BLaER1 treated with 17β-estradiol and CSF1 and Interleukin-3, amounts not matched to agents 10 nM and 100 nM (cell line): ENCODE results near the gene FANCI.
"Not testable (repeated sequence)": the region's sequence is repeated elsewhere in the genome, so short reads cannot be mapped to it uniquely, and the experiment has no call there.

ENCODE experiments used
- H3K27ac ChIP-seq, 11 experiments: shearing (Covaris generic); formaldehyde crosslinking; 2 replicates each; pipeline ENCODE4 v1.8.1; 2022
- H3K27me3 ChIP-seq, 11 experiments: shearing (Covaris generic); formaldehyde crosslinking; 2 replicates each; pipeline ENCODE4 v1.8.1; 2022
- H3K36me3 ChIP-seq, 11 experiments: shearing (Covaris generic); formaldehyde crosslinking; 2 replicates each; pipeline ENCODE4 v1.8.1; 2022
- H3K4me1 ChIP-seq, 10 experiments: shearing (Covaris generic); formaldehyde crosslinking; 2 replicates each; pipeline ENCODE4 v1.8.1; 2022
- H3K4me2 ChIP-seq, 11 experiments: shearing (Covaris generic); formaldehyde crosslinking; 2 replicates each; pipeline ENCODE4 v1.8.1; 2022
- H3K4me3 ChIP-seq, 10 experiments: shearing (Covaris generic); formaldehyde crosslinking; 2 replicates each; pipeline ENCODE4 v1.8.1; 2022
- H3K9ac ChIP-seq, 11 experiments: shearing (Covaris generic); formaldehyde crosslinking; 2 replicates each; pipeline ENCODE4 v1.8.1; 2022
- H3K9me3 ChIP-seq, 11 experiments: shearing (Covaris generic); formaldehyde crosslinking; replicated peaks in 1 of 11; 2 replicates each; pipeline ENCODE4 v1.8.1; 2022
- H4K20me1 ChIP-seq, 11 experiments: shearing (Covaris generic); formaldehyde crosslinking; 2 replicates each; pipeline ENCODE4 v1.8.1; 2022
- Cebpa-rat ChIP-seq, 11 experiments: shearing (Covaris generic); IDR thresholded peaks; 2 replicates each; pipeline ENCODE4 v1.8.1; 2022

FANCI gene

GRCh38 chr15:89239883-89240810, 3.6 kb upstream of the FANCI start:
- not testable (repeated sequence) for H3K36me3 ChIP-seq, H3K4me2 ChIP-seq, H4K20me1 ChIP-seq, H3K9ac ChIP-seq, H3K4me3 ChIP-seq, H3K27me3 ChIP-seq, H3K27ac ChIP-seq
- H3K9me3 ChIP-seq: peaks cover 0 to 20% (median 12%) of the 10 kb centered on the region in 11 experiments; a peak in 15 of 22 replicates
- H3K4me1 ChIP-seq: peaks cover 7 to 16% (median 14%) of the 10 kb centered on the region in 10 experiments
- peak in 1 of 11 experiments; percentile 30; a peak in 1 of 22 replicates for TF ChIP-seq Cebpa-rat (IDR thresholded peaks at IDR 0.05)

GRCh38 chr15:89243046-89243690, 611 bp upstream of the FANCI start:
- peak in 8 of 11 experiments; percentile 42 to 91 (median 64); a peak in 13 of 22 replicates for TF ChIP-seq Cebpa-rat (IDR thresholded peaks at IDR 0.05)
- no peaks in the 10 kb centered on the region for H3K27me3 ChIP-seq
- H3K36me3 ChIP-seq: peaks cover under 1 to 26% (median 16%) of the 10 kb centered on the region in 11 experiments; a peak in 21 of 22 replicates
- peak overlapping the region; percentile 69 to 94 (median 90) for H3K4me2 ChIP-seq
- peaks cover 0 to 8% (median 0%) of the 10 kb centered on the region in 11 experiments; a peak in 1 of 22 replicates for H4K20me1 ChIP-seq
- peaks cover 21 to 36% (median 31%) of the 10 kb centered on the region in 10 experiments for H3K4me1 ChIP-seq
- peaks cover 0 to 20% (median 12%) of the 10 kb centered on the region in 11 experiments; a peak in 15 of 22 replicates for H3K9me3 ChIP-seq
- peak overlapping the region; percentile 74 to 89 (median 80) for H3K4me3 ChIP-seq
- H3K9ac ChIP-seq: peak overlapping the region; percentile 74 to 88 (median 83)
- peak overlapping the region; percentile 17 to 85 (median 81); a peak in 20 of 22 replicates for H3K27ac ChIP-seq

- Histone ChIP-seq H3K4me3 (peak overlapping the region; percentile 74 to 89 (median 80)), H4K20me1 (peaks cover 0 to 8% (median 0%) of the 10 kb centered on the region in 11 experiments; a peak in 1 of 22 replicates), H3K27ac (peak overlapping the region in 9 of 11 experiments; percentile 67 to 85 (median 82); a peak in 18 of 22 replicates), H3K9ac (peak overlapping the region; percentile 74 to 88 (median 83)), H3K4me2 (peak overlapping the region; percentile 69 to 94 (median 90)), H3K4me1 (peaks cover 21 to 36% (median 31%) of the 10 kb centered on the region in 10 experiments), H3K9me3 (peaks cover 4 to 19% (median 14%) of the 10 kb centered on the region in 11 experiments; a peak in 20 of 22 replicates), H3K27me3 (no peaks in the 10 kb centered on the region), H3K36me3 (peaks cover 8 to 40% (median 30%) of the 10 kb centered on the region in 11 experiments; a peak in 21 of 22 replicates)
- no peak for TF ChIP-seq Cebpa-rat (IDR thresholded peaks at IDR 0.05)
Measured at GRCh38 chr15:89244574-89244903, 760 bp downstream of the FANCI start.

DNA sequence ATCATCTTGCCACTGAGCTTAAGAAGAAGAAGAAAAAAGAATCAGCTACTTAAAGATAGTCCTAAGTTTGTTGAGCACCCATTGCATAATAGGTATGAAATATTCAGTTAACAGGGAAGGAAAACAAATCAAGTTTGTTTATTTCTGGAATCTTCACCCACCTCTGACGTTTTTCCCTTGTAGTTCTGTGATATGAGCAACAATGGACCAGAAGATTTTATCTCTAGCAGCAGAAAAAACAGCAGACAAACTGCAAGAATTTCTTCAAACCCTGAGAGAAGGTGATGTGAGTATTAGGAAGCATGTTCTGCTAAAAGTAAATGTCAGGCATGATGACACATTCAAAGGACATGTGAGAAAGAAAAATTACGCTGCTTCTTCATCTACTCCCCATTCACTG, 3.7 kb downstream of the FANCI start:
- Histone ChIP-seq H3K4me1 (peaks cover 21 to 36% (median 31%) of the 10 kb centered on the region in 10 experiments), H3K27ac (no peak overlapping the region), H3K36me3 (peaks cover 8 to 64% (median 53%) of the 10 kb centered on the region in 11 experiments; a peak in 21 of 22 replicates), H3K9me3 (peaks cover 0 to 17% (median 5%) of the 10 kb centered on the region in 11 experiments; a peak in 13 of 22 replicates), H3K4me3 (no peak overlapping the region), H3K4me2 (no peak overlapping the region), H3K27me3 (no peaks in the 10 kb centered on the region), H3K9ac (no peak overlapping the region), H4K20me1 (peaks cover 0 to 8% (median 0%) of the 10 kb centered on the region in 11 experiments; a peak in 1 of 22 replicates)
- no peak for TF ChIP-seq Cebpa-rat (IDR thresholded peaks at IDR 0.05)

DNA sequence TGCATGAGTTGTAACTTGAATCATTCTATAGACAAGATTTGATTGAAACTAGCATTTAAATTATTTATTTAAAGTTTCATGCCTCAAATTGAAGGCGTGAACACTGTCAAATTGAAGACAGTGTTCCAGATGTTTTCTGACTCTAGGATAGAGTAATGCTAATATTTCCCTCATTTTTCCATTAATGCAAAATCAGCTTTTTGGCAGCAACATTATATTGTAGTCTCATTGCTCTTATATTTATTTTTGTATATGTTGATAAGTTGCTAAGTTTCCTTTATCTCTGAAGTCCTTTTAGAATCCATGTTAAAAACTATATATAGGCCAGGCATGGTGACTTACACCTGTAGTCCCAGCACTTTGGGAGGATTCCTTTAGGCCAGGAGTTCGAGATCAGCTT, 4.8 kb downstream of the FANCI start:
- H3K9me3 ChIP-seq: peaks cover 0 to 17% (median 5%) of the 10 kb centered on the region in 11 experiments; a peak in 13 of 22 replicates
- H3K27me3 ChIP-seq: no peaks in the 10 kb centered on the region
- H3K4me1 ChIP-seq: peaks cover 20 to 29% (median 23%) of the 10 kb centered on the region in 10 experiments
- no peak overlapping the region for H3K27ac ChIP-seq
- H3K4me3 ChIP-seq: no peak overlapping the region
- H3K9ac ChIP-seq: no peak overlapping the region
- TF ChIP-seq Cebpa-rat (IDR thresholded peaks at IDR 0.05): no peak
- no peak overlapping the region for H3K4me2 ChIP-seq
- peaks cover 8 to 76% (median 63%) of the 10 kb centered on the region in 11 experiments; a peak in 21 of 22 replicates for H3K36me3 ChIP-seq
- peaks cover 0 to 8% (median 0%) of the 10 kb centered on the region in 11 experiments; a peak in 1 of 22 replicates for H4K20me1 ChIP-seq

DNA sequence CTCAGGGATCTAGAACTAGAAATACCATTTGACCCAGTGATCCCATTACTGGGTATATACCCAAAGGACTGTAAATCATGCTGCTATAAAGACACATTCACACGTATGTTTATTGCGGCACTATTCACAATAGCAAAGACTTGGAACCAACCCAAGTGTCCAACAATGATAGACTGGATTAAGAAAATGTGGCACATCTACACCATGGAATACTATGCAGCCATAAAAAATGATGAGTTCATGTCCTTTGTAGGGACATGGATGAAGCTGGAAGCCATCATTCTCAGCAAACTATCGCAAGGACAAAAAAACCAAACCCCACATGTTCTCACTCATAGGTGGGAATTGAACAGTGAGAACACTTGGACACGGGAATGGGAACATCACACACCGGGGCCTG, 6.4 kb downstream of the FANCI start:
- not testable (repeated sequence) for H3K9ac ChIP-seq, H3K27me3 ChIP-seq, H3K4me2 ChIP-seq, H4K20me1 ChIP-seq, H3K27ac ChIP-seq, H3K4me3 ChIP-seq
- peaks cover 0 to 17% (median 5%) of the 10 kb centered on the region in 11 experiments; a peak in 14 of 22 replicates for H3K9me3 ChIP-seq
- peaks cover 16 to 91% (median 78%) of the 10 kb centered on the region in 11 experiments for H3K36me3 ChIP-seq
- H3K4me1 ChIP-seq: peaks cover 14 to 22% (median 16%) of the 10 kb centered on the region in 10 experiments

DNA sequence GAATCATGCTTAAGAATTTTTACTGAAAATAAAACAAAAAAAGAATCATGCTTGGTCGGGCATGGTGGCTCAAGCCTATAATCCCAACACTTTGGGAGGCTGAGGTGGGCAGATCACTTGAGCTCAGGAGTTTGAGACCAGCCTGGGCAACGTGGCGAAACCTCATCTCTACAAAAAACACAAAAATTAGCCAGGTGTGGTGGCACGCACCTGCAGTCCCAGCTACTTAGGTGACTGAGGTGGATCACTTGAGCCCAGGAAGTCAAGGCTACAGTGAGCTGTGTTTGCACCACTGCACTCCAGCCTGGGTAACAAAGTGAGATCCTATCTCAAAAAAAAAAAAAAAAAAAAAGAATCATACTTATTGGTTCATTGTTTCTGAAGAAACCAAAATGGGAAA, 33.5 kb downstream of the FANCI start:
- H3K4me2 ChIP-seq, H3K4me3 ChIP-seq, H3K27ac ChIP-seq, H4K20me1 ChIP-seq, H3K27me3 ChIP-seq, H3K9ac ChIP-seq, H3K4me1 ChIP-seq, H3K9me3 ChIP-seq: not testable (repeated sequence)
- H3K36me3 ChIP-seq: peaks cover 0 to 100% (median 92%) of the 10 kb centered on the region in 11 experiments; a peak in 20 of 22 replicates

GRCh38 chr15:89278307-89278706, 34.5 kb downstream of the FANCI start:
- Histone ChIP-seq H3K9ac (no peak overlapping the region), H3K4me3 (no peak overlapping the region), H3K4me1 (peaks cover 0 to 14% (median 0%) of the 10 kb centered on the region in 10 experiments; a peak in 2 of 20 replicates), H4K20me1 (no peaks in the 10 kb centered on the region), H3K36me3 (peaks cover 0 to 100% (median 93%) of the 10 kb centered on the region in 11 experiments; a peak in 20 of 22 replicates), H3K27ac (no peak overlapping the region), H3K27me3 (no peaks in the 10 kb centered on the region), H3K9me3 (no peaks in the 10 kb centered on the region), H3K4me2 (no peak overlapping the region)
- TF ChIP-seq Cebpa-rat (IDR thresholded peaks at IDR 0.05): no peak
